CD4-positive, alpha-beta T cell treated with Interferon alpha-2 for 1 hour (primary cell): ENCODE data around the gene MAPK14.

Experiments
- DNase-seq, 2 donors: peaks; one replicate each; pipeline ENCODE4 v3.0.0-alpha.2; 2020 to 2022

MAPK14 gene

DNA sequence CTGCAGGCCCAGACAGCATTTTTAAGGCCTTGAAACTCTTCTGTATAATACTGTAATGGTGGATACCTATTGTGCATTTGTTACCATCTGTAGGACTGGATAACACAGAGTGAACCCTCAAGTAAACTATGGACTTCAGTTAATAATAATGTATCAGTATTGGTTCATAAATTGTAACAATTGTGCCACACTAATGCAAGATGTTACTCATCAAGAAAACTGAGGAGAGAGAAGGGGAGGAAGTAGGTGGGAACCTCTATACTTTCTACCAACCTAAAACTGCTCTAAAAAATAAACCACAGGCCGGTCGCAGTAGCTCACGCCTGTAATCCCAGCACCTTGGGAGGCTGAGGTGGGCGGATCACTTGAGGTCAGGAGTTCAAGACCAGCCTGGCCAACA, 113.5 kb downstream of the MAPK14 start:
- no peak for DNase-seq

DNA sequence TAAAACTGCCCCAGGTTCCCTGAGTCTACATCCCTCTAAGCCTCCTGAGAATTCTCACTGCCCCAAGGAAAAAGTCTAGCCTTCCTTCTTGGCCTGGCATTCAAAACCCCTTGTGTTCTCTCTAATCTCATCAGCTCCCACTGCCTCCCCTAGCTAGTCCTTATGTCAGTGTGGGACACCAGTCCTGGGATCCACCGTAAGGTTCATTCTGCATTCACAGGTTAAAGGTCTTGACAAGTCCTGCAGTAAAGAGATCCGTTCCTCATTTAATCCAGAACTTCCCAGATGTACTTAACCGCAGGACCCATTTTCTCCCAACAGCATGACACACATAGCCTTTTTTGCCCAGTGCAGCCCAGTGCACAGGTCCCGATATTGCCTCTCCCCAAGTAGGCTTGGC, 114.4 kb downstream of the MAPK14 start:
- no peak for DNase-seq

DNA sequence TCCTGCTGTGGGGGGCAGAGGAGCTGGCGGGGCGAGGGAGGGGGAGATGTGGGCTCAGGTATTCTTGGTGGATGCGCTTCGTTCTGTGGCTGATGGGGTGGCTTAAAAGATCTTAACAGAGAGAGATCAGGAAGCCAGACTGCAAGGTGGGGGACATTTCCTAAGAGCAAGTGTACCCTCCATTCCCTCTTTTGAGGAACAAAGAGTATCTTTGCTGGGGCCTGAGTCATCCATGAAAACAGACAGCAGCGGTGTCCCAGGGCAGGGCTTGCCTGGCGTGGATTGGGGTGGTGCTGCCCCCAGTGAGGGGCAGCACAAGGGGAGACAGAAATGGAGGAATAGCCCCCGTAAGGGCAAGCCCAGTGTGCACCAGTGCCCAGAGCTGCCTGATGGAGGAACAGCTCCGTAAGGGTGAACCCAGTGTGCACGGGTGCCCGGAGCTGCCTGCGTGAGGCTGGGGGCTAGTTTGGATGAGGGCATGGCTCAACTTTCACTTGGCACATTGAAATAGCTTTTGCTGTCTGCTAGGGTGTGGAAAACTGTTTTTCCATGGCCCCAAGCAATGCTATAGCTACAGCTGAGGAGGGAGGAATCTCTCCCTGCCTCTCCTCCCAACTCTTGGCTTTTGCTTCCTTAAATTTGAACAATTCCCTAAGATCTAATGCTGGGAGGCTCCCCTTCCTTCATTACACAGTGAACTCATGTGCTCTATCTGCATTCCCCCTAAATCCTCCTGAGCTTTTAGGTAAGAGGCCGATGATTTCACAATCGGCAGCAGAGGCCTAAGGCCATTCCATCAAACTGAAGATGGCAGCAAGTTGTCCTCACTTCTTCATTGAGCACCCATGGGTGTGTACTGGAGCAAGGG, 115.6 kb downstream of the MAPK14 start:
- no peak for DNase-seq

- DNase-seq: no peak
Observed at GRCh38 chr6:36145495-36145894, 117.9 kb downstream of the MAPK14 start.

- no peak for DNase-seq
Observed at GRCh38 chr6:36147294-36147693, 119.7 kb downstream of the MAPK14 start.

DNA sequence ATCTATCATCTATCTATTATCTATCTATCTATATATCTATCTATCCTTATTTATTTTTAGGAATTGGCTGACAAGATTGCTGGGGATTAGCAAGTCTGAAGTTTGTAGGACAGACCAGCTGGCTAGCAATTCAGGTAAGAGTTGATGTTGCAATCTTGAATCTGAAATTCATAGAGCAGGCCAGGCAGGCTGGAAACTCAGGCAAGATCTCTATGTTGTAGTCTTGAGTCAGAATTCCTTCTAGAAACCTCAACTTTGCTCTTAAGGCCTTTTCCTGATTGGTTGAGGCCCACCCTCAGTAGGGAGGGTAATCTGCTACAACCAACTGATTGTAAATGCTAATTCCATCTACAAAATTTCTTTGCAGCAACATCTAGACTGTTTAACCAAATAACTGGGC, 121.9 kb downstream of the MAPK14 start:
- DNase-seq: no peak

GRCh38 chr6:36150283-36150682, 122.7 kb downstream of the MAPK14 start:
- no peak for DNase-seq

- no peak for DNase-seq
Observed at GRCh38 chr6:36154286-36154685, 126.7 kb downstream of the MAPK14 start.

GRCh38 chr6:36155662-36156061, 128.1 kb downstream of the MAPK14 start:
- DNase-seq: no peak

- no peak for DNase-seq
Observed at GRCh38 chr6:36160147-36160760, 132.6 kb downstream of the MAPK14 start.
